Limb (tissue), 2 donors: ENCODE data around the gene TTLL3.
"Not testable (repeated sequence)": the region's sequence is repeated elsewhere in the genome, so short reads cannot be mapped to it uniquely, and the experiment has no call there.

Experiments
- DNase-seq, 2 donors: peaks; one replicate each; pipeline ENCODE4 v3.0.0-alpha.2; 2016; ENCODE audit errors: extremely low spot score in 2 of 2

Gene TTLL3

GRCh38 chr3:9809615-9810432 lies at the start of gene TTLL3:
Gene TTLL3 (plus strand): TSS chr3:9810262. CDS start chr3:9810662, 400 bp downstream.
- DNase-seq = peak; percentile 71 to 85

DNA sequence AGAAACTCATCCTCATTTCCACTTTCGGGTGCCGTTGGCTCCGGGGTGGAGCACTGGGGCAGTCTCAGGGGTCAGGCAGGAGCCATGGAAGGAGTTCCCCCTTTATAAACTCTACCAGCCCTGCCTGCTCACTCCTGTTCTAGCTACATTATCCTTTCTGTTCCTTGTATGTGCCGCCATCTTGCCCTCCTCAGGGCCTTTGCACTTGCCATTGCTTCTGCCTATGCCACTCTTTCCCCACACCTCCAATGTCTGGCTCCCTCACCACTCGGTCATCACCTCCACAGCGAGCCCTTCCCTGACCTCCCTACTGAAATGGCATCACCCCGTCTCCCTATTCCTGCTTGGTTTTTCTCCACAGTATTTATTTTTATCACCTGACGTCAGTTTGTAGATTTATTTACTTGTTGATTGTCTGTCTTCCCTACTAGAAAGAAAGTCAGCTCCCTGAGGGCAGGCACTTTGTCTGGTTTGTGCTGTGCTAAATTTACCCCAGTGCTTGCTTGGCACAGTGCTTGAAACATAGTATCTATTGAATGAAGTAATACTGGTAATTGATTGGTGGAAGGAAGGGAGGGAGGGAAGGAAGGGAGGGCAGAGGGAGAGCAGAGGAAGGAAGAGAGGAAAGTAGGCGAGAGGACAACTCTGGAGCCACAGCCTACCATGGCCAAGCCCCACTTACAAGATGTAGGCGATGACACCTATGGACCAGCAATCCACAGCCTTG lies 49.1 kb upstream of the TTLL3 start:
- no peak for DNase-seq

GRCh38 chr3:9761919-9762318 lies 48.1 kb upstream of the TTLL3 start:
- no peak for DNase-seq

- no peak for DNase-seq
Observed at GRCh38 chr3:9762871-9763270, 47.2 kb upstream of the TTLL3 start.

DNA sequence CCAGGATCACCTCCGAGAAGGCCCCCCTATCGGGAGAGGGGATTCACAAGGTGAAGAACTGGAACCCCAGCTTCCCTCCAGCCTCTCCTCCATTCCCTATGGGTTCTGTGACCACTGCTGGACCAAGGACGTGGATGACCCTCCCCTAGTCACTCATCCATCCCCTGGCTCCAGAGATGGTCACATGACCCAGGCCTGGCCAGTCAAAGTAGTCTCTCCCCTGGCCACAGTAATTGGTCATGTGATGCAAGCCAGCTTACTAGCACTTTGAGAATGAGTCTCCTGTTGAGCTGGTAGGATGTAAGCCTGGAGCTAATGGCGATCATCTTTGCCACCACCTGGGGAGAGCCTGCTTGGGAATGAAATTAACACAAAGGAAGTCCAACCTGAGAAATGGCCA lies 44.2 kb upstream of the TTLL3 start:
- no peak for DNase-seq

DNA sequence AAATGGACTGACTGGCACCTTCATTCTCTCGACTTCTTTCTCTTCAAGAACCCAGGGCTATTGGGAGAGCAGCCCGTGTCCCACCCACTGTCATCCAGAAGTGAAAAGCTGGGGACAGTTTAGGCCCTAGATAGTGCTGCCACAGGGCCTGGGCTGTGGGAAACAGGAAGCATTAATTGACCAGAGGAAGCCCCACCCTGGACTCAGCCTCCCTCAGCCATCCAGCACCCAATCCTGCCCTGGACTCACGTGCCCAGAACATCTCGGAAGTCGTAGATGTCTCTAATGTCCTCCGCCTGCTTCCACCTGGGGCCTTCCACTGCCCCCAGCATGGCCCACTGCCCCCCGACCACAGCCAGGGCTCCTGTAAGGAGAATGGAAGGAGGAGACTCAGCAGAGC lies 42.6 kb upstream of the TTLL3 start:
- DNase-seq = no peak

DNA sequence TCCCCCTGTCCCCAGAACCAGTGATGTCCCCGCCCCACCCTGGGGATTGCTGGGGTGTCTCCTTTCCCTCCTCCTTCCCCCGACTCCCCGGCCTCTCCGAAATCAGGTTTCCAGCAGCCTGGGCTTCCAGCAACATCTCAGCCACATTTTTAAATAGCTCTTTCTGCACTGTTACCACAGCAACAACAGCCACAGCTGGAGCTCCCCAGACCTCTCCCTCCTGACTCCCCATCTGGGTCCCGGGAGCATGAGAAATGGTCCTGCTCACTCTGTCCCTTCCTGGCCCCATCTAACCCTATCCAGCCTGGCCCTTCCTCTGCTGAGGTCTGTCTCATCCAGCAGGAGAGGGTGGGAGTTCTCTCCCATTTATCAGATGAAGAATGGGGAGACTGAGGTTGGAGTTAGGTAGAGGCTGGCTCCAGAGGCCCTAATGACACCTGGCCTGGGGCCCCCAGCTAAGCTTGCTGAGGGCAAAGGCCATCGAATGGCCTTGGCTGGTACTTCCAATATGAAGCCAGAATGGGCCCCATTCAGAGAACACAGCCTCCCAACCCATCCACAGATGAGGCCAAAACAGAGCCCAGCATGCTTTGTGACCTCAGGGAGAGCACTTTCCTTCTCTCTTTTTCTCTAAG lies 41.8 kb upstream of the TTLL3 start:
- no peak for DNase-seq

- DNase-seq = no peak
Observed at GRCh38 chr3:9769012-9769411, 41.0 kb upstream of the TTLL3 start.

GRCh38 chr3:9769426-9770275 lies 40.4 kb upstream of the TTLL3 start, which contains the start of gene CAMK1:
Gene CAMK1 (minus strand): TSS chr3:9769947. CDS start chr3:9767749, 2,198 bp downstream.
- peak; percentile 70 to 87 for DNase-seq

DNA sequence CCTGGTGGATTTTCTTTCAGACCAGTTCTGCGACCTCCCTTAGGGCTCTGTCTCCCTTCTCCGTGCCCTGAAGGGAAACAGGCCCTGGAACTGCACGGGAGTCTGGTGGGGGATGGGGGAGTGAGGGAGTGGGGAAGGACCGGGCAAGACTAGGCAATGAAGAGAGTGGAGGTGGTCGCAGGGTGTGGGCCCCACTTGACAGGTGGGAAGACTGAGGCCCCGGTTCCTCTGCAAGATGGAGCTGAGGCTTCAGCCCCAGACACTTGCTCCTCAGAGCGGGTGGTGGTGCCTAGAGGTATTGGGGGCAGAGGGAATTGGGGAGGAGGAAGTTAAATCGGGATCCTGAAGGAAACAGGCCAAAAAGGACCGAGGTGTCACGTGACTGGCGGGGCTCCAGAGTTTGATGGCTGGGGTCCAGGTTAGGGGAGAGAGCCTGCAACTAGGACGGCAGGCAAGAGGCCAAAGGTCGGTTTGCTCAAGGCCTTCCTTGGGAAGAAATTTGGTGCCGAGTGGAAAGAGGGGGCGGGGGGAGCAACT lies 39.7 kb upstream of the TTLL3 start:
- DNase-seq = peak; percentile 46 to 77

- not testable (repeated sequence) for DNase-seq
Observed at GRCh38 chr3:9771007-9771406, 39.1 kb upstream of the TTLL3 start.

GRCh38 chr3:9776896-9777693 lies 33.0 kb upstream of the TTLL3 start:
- no peak for DNase-seq

DNA sequence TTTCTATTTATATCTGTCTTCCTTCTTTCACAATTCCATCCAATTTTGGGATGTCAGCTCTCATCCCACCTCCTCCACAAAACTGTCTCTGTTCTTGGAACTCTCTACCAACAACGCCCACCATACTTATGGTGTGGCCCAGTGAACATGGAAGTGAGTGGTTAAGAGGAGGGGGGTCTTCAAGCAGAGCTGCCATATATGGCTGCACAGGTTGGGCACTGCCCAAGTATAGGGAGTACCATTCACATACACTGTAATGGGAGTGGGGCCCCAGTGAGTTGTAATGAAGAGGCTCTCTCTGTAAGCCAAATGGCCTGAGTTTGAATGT lies 32.4 kb upstream of the TTLL3 start:
- no peak for DNase-seq

DNA sequence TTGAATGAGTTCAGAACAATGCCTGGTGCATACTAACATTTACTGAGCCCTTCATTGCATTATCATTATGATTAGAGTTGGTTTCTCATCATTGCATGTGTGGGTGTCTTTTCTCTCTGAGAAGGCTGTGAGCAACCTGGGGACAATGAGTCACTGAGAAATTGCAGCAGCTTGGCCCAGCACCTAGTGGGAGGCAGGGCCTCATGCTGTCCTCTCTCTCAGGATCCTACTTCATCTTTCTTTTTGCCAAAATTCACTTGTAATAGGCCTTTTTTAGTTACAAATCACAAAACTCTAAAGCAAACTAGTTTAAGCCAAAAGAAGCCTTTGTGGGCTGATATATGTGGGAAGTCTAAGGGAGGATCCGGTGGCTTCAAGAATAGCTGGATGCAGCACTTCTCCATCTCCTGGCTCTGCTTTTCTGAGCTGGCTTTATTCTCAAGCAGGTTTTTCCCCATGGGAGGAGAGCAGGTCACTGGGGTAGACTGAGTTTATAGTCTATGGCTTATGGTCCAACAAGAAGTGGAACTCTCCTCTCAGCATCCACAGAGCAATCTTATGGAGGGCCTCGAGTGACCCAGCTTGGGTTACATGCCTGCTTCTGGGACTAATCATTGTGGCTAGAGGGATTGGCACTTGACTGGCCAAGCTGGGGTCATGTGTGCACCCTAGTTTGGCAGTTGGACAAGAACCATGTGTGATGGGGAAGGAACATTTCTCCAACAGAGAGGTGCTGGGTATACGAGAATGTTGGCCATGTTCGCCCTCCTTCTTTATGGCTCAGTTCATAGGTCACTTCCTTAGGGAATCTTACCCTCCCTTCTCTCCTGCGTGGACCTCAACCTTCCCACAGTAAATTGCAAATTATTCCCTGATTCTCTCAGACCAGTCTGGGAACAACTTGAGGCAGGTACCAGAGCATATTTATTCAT lies 31.7 kb upstream of the TTLL3 start:
- DNase-seq = no peak

DNA sequence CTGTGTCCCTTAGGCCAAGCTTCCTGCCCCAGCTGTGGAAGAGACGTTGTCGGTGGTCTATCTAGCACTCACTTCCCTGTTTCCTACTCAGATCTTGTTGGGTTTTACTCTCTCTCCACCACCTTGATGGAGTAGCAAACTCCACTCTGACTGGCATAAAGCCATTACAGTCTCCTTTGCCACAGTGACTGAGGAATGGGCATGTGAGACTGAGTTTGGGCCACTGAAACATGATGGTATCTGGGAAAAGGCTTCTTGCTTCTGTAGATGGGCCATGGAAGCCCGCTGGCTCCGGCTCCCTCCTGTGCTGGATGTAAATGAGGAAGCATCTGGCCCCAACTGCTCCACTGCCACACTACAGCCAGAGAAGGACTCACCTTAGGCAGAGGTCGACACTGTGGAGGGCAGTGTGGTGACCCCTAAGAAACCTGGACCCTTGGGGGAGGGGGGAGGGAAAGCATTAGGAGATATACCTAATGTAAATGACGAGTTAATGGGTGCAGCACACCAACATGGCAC lies 30.9 kb upstream of the TTLL3 start:
- DNase-seq = no peak

DNA sequence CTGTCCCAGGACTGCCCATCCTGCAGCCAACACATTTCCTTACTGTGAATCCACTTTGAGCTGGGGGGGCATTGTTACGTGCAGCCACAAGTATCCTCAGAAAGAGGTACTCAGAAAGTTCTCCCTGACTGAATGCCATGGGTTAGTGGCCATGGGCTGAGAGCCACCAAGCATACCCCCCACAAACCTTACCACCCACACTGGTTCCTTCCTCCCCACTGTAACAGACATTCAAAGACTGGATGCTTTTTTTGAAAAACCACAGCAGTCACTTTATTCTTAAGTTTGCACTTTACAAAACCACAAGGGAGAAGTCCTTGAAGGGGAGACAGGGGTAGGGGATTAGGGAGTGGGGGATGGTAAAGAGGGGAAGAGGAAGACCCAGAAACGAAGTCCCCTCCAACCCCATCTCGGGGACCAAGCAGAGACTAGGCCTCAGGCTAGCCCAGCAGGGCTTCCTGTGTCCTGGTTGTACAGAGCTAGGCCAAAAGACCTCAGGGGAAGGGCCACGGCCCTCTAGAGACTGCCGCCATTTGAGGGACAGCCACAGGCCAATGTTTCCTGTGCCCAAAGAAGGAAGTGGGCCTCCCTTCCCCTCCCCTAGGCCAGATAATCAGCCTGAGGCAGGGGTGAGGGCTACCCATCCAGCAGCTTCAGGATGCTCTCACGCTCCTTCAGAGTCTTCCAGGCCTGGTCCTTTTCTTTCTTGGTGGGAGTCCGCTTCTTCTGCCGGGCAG lies 30.2 kb upstream of the TTLL3 start:
- DNase-seq = no peak

DNA sequence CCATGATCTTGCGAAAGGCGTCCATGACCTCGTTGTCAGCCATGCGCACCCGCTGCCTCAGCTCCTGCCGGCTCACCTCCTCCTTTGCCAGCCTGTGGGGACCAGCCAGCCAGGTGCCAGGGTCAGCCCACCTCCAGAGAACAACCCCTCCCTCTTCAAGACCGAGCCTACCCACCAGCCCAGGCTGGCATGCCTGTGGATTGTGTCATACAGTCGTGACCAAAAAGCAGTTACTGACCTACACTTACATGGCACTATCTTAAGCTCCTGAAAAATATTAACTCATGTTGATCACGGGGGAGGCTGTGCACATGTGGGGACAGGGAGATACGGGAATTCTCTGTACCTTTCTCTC lies 29.6 kb upstream of the TTLL3 start:
- no peak for DNase-seq

DNA sequence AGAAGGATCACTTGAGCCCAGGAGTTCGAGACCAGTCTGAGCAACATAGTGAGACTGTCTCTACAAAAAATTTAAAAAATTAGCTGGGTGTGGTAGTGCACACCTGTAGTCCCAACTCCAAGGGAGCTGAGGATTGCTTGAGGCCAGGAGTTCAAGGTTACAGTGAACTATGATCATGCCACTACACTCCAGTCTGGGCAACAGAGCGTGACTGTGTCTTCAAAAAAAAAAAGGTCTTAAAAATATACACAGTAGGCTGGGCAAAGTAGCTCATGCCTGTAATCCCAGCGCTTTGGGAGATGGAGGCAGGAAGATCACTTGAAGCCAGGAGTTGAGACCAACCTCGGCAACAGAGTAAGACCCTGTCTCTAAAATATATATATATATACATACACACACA lies 29.2 kb upstream of the TTLL3 start:
- DNase-seq = no peak
